RCC 7860 (cell line): Measurements from ENCODE around the gene TNFAIP1.
"Not testable (repeated sequence)": the region's sequence is repeated elsewhere in the genome, so short reads cannot be mapped to it uniquely, and the experiment has no call there.

ENCODE experiments used
- DNase-seq: peaks from one replicate; pipeline ENCODE4 v3.0.0-alpha.2; 2015; ENCODE audit warnings: low spot score
- FAIRE-seq: peaks from 2 replicates; lab custom pipeline; 2012; peaks lifted over from hg19 to GRCh38; lab: Jason Lieb, UNC

The TNFAIP1 gene

GRCh38 chr17:28324267-28324745 is 11.3 kb upstream of the TNFAIP1 start:
- DNase-seq (no peak), FAIRE-seq (no peak)

GRCh38 chr17:28324781-28325180 is 10.8 kb upstream of the TNFAIP1 start:
- no peak for FAIRE-seq
- DNase-seq = no peak

- DNase-seq (no peak), FAIRE-seq (no peak)
Measured at GRCh38 chr17:28325211-28325610, 10.3 kb upstream of the TNFAIP1 start.

DNA sequence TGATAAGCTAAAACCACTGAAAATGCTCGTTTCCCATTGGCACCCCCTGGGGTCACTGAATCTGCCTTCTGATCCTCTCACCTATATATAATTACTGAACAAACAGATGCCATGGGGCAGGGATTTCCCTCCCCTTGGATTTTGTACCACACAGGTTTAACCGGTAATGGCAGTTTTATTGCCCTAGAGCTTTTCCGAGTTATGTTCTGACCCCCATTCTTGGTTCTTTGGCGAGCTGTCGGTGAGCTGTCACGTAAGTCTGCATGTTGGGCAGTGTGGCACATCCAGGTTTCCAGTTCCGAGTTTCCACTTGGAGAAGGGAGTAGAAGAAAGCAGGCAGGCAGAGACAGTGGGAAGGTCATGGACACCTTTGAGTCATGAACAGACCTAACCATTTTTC is 9.4 kb upstream of the TNFAIP1 start:
- no peak for FAIRE-seq
- DNase-seq = no peak

GRCh38 chr17:28327031-28327607 is 8.4 kb upstream of the TNFAIP1 start:
- DNase-seq (no peak), FAIRE-seq (no peak)

DNA sequence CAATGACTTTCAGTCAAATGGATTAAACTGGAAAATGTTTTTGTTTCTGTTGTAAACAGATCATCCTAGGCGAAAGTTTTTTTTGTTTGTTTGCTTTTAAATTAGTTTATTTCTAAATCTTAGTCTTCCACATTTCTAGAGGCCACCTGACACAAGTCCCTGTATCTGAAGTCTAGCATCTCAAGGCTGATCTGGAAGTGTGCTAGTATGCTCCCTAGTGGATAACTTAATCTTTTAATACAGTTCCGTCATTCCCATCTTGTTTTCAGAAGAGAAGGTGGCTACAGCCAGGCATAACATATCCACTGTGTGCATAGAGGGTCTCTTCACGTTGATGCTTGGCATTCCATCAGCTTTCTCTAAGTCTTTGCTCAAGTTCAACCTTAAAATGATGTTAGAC is 7.9 kb upstream of the TNFAIP1 start:
- FAIRE-seq = no peak
- DNase-seq = no peak

- FAIRE-seq = no peak
- no peak for DNase-seq
Measured at GRCh38 chr17:28328325-28328724, 7.2 kb upstream of the TNFAIP1 start.

DNA sequence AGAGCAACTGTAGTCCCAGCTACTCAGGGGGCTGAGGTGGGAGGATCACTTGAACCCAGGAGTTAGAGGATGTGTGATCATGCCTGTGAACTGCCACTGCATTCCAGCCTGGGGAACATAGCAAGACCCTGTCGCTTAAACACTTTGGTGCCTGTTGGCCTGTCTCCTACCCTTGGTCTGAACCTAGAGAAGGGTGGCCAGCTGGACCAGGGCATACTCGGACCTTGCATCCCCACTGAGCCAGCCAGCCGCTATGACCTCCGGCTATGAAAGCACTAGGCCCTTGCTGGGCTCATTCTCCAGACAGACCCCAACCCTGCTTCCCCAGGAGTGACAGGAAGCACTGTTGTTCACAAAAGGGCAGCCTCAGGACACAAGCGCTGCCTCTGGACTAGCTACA is 4.9 kb upstream of the TNFAIP1 start:
- FAIRE-seq (no peak), DNase-seq (no peak)

DNA sequence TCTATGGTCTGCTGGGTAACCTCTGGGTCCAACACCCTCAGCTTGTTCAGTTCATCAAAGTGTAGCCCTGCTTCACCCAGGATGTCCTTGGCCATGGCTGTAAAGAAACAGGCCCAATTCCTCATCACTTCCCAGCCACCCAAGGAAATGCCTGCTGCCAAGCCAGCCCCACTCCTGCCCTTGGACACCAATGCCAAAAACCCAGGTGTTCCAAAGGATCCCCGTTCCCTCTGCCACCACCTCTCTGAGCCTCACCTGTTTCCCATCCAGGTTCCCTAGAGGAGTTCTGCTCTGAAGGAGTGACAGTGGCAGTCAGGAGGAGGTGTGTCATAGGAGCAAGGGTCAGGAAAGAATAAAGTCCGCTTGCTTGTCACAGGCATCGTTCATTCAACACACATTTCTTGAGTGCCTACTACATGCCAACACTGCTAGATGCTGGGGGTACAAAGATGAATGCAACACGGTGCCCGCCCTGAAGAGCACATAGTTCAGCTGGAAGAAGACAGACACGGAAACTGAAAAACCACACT is 3.6 kb upstream of the TNFAIP1 start:
- FAIRE-seq (no peak), DNase-seq (no peak)

GRCh38 chr17:28333083-28333746 is 2.3 kb upstream of the TNFAIP1 start:
- DNase-seq (no peak), FAIRE-seq (no peak)

DNA sequence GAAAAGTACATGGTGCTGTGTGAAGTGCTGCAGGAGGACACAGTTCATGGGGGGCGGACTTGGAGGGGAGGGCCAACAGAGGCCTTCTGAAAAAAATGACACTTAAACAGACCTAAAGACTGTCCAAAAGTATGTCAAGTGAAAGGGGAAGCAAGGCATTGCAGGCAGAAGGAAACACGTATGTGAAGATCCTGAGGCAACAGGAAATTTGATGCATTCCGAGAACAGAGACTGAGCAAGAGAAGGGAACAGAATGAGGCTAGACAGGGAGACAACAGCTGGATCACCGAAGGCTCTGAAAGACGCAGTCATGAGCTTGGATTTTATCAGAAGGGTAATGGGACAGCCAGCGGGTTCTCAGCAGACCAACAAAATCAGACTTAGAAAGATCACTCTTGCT is 1.4 kb upstream of the TNFAIP1 start:
- DNase-seq (no peak), FAIRE-seq (no peak)

- FAIRE-seq (no peak), DNase-seq (no peak)
Measured at GRCh38 chr17:28334666-28335200, 828 bp upstream of the TNFAIP1 start.

- peak; percentile 78 for DNase-seq
Measured at GRCh38 chr17:28335959-28336871, 654 bp downstream of the TNFAIP1 start.

DNA sequence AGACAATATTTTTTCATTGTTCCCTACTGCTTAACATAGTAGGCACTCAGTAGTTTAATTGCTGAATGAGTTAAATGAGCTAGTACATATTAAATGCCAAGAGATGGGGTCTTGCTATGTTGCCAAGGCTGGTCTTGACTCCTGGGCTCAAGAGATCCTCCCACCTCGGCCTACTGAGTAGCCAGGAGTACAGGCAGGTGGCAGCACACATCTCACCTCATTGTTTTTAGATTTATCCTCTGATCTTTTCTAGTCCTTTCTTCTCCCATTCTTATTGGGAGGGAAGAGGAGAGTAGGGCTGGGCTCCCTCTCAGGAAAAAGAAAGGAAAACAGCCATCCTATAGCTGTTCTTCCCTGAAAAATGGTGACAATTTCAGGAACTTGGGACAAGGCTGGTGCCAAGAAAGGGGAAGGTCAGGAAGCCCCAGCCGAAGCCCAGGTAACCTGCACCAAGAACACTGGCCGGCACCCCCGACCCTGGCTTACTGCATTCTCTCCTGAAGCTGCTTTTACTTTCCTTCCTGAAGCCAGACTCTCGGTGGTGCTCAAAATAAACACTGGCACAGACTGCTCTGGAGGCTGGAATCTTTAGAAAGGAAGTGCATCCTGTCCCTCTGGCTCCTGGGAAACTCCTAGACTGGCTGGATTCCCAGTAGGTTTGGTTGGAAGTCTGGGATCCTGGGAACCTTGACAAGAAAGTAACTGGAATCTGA is 2.7 kb downstream of the TNFAIP1 start:
- FAIRE-seq = no peak
- peak; percentile 54 for DNase-seq

More at GRCh38 chr17:28335959-28336871, 654 bp downstream of the TNFAIP1 start:
- peak; percentile 44 for FAIRE-seq

- not testable (repeated sequence) for DNase-seq, FAIRE-seq
Measured at GRCh38 chr17:28338769-28339212, 3.2 kb downstream of the TNFAIP1 start.

DNA sequence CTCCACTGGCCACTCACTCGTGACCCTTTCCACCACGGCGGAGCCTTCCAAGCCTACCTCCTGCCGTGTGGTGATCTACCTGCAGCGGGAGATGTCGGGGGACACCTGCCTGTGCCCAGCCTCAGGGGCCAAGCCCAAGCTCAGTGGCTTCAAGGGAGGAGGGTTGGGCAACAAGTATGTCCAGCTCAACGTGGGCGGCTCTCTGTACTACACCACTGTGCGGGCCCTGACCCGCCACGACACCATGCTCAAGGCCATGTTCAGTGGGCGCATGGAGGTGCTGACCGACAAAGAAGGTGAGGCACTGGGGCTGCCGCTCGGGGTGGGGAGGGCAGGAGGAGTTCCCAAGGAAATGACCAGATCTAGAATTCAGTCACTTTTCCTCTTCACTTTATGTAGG is 3.9 kb downstream of the TNFAIP1 start:
- DNase-seq (no peak), FAIRE-seq (no peak)

DNA sequence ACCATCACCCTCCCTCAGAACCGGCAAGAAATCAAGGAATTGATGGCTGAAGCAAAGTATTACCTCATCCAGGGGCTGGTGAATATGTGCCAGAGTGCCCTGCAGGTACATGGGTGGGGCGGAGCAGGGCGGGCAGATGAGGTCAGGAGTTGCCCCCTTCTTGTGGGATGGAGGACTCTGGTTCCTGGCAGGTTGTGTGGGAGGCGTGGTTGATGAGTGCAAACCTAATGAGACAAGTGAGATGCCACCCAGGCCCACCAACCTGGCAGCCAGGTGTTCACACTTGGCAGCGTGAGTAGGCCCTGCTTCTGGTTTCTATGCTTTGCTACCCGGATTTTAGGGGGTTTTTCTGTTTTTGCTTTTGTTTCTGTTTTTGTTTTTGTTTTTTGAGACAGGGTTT is 4.8 kb downstream of the TNFAIP1 start:
- no peak for FAIRE-seq
- DNase-seq = no peak

GRCh38 chr17:28341516-28341915 is 6.0 kb downstream of the TNFAIP1 start:
- no peak for DNase-seq
- no peak for FAIRE-seq

DNA sequence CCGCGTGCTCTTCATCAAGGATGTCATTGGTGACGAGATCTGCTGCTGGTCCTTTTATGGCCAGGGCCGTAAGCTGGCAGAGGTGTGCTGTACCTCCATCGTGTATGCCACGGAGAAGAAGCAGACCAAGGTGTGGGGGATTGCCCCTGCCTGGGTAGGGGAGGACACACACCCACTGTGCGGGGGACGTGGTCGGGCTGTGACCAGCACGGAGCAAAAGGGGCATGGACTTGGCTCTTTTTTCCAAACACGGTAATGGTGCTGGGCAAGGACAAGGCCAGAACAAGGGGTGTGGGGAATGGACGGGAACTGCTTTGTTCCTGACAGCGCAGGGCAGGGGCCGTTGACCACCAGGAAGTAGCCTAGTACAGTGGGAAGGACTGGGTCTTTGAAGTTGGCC is 6.8 kb downstream of the TNFAIP1 start:
- DNase-seq (no peak), FAIRE-seq (no peak)

GRCh38 chr17:28343491-28343932 is 8.0 kb downstream of the TNFAIP1 start:
- FAIRE-seq (no peak), DNase-seq (no peak)
